GM23338 (cell line): ENCODE data around the gene PLA2G6. TPM values are rescaled to one million over a fixed set of nuclear protein-coding genes. Genes with fewer than 3 reads are reported as not detected.
"Not testable (repeated sequence)": the region's sequence is repeated elsewhere in the genome, so short reads cannot be mapped to it uniquely, and the experiment has no call there.

Experiments used
- ATAC-seq: fragments of 200-7000 bp; cut with Tn5 transposase; 3 replicates; pipeline ENCODE4 v1.9.1; 2020
- DNase-seq: peaks from one replicate; pipeline ENCODE4 v3.0.0-alpha.2; 2015; ENCODE audit warnings: low spot score
- H2AFZ ChIP-seq: fragments of 200-600 bp; sonication (generic); 2 replicates; pipeline ENCODE4 v1.8.0; 2016; ENCODE audit warnings: antibody characterized with exemption, mild to moderate bottlenecking, moderate library complexity
- H3F3A ChIP-seq: fragments of 200-600 bp; sonication (generic); replicated peaks from 2 replicates; pipeline ENCODE4 v1.8.0; 2017; ENCODE audit warnings: antibody characterized with exemption, mixed run types, low read depth
- H3K27ac ChIP-seq: fragments of 200-600 bp; sonication (generic); 2 replicates; pipeline ENCODE4 v1.6.1; 2016; ENCODE audit warnings: low read depth
- H3K27me3 ChIP-seq: fragments of 200-600 bp; sonication (generic); 2 replicates; pipeline ENCODE4 v1.8.0; 2016; ENCODE audit warnings: mild to moderate bottlenecking, mixed run types, moderate library complexity; ENCODE audit not compliant: insufficient read depth
- H3K36me3 ChIP-seq: fragments of 200-600 bp; sonication (generic); 2 replicates; pipeline ENCODE4 v1.8.0; 2016; ENCODE audit warnings: mild to moderate bottlenecking; ENCODE audit not compliant: insufficient read depth
- H3K4me1 ChIP-seq: fragments of 200-600 bp; sonication (generic); 2 replicates; pipeline ENCODE4 v1.8.0; 2016; ENCODE audit warnings: mild to moderate bottlenecking, moderate library complexity; ENCODE audit not compliant: insufficient read depth
- H3K4me2 ChIP-seq: fragments of 200-600 bp; sonication (generic); 2 replicates; pipeline ENCODE4 v1.7.1; 2017; ENCODE audit warnings: mixed run types
- H3K4me3 ChIP-seq: fragments of 200-600 bp; sonication (generic); 2 replicates; pipeline ENCODE4 v1.6.1; 2016; ENCODE audit warnings: mixed run types
- H3K79me2 ChIP-seq: fragments of 200-600 bp; sonication (generic); replicated peaks from 2 replicates; pipeline ENCODE4 v1.8.0; 2017; ENCODE audit warnings: mild to moderate bottlenecking; ENCODE audit not compliant: insufficient read depth
- H3K9me2 ChIP-seq: fragments of 200-600 bp; sonication (generic); 2 replicates; pipeline ENCODE4 v1.8.0; 2017; ENCODE audit not compliant: insufficient read depth
- H4K20me1 ChIP-seq: fragments of 200-600 bp; sonication (generic); replicated peaks from 2 replicates; pipeline ENCODE4 v1.8.0; 2017; ENCODE audit warnings: mild to moderate bottlenecking; ENCODE audit not compliant: insufficient read depth
- H3K27ac Mint-ChIP-seq: 2 replicates; pipeline ENCODE4 v1.8.0; 2020; ENCODE audit warnings: inconsistent platforms, mild to moderate bottlenecking, moderate library complexity, mixed read lengths
- H3K27me3 Mint-ChIP-seq: 3 replicates; pipeline ENCODE4 v1.8.0; 2022; ENCODE audit warnings: low read depth, mild to moderate bottlenecking, moderate library complexity, mixed read lengths, inconsistent platforms; ENCODE audit not compliant: insufficient read depth, poor library complexity
- H3K36me3 Mint-ChIP-seq: 3 replicates; pipeline ENCODE4 v1.8.0; 2021; ENCODE audit warnings: low read depth, mild to moderate bottlenecking, inconsistent platforms, moderate library complexity, mixed read lengths
- H3K4me1 Mint-ChIP-seq: 3 replicates; pipeline ENCODE4 v1.8.0; 2020; ENCODE audit warnings: mild to moderate bottlenecking, inconsistent platforms, mixed read lengths
- H3K4me3 Mint-ChIP-seq: 3 replicates; pipeline ENCODE4 v1.8.0; 2021; ENCODE audit warnings: moderate library complexity, mild to moderate bottlenecking, inconsistent platforms, mixed read lengths
- H3K9me3 Mint-ChIP-seq: 3 replicates; pipeline ENCODE4 v1.8.0; 2020; ENCODE audit warnings: moderate library complexity, mild to moderate bottlenecking, inconsistent platforms, mixed read lengths
- EZH2 ChIP-seq: fragments of 200-600 bp; sonication (generic); IDR thresholded peaks from one replicate; pipeline ENCODE4 v1.8.0; 2017; ENCODE audit warnings: antibody characterized with exemption, mild to moderate bottlenecking, low read depth; ENCODE audit not compliant: unreplicated experiment
- EZH2phosphoT487 ChIP-seq: fragments of 200-600 bp; sonication (generic); IDR thresholded peaks from one replicate; pipeline ENCODE4 v1.8.1; 2018; ENCODE audit warnings: antibody characterized with exemption; ENCODE audit not compliant: unreplicated experiment
- NANOG ChIP-seq: IDR thresholded peaks from 2 replicates; pipeline ENCODE4 v1.6.1; 2016; ENCODE audit warnings: antibody characterized with exemption, borderline replicate concordance
- POLR2AphosphoS5 ChIP-seq: IDR thresholded peaks from 2 replicates; pipeline ENCODE4 v1.6.1; 2016; ENCODE audit warnings: antibody characterized with exemption, low read depth
- STAT1 ChIP-seq: IDR thresholded peaks from one replicate; pipeline ENCODE4 v1.6.1; 2016; ENCODE audit warnings: antibody characterized with exemption; ENCODE audit not compliant: unreplicated experiment
- ZNF114 ChIP-seq: fragments of 250-450 bp; sonication (Bioruptor Pico); IDR thresholded peaks from 2 replicates; pipeline ENCODE4 v1.5.0; 2020; ENCODE audit warnings: mild to moderate bottlenecking, moderate library complexity
- polyA plus RNA-seq: library from polyadenylated mRNA; unstranded; fragments of >200 nt; fragmentation: Nextera tagmentation; extraction: Ambion mirVana; gene quantifications from 2 replicates; pipeline ENCODE4 v1.2.1, GENCODE V29; 2016
- total RNA-seq: library from RNA; depleted of rRNA; stranded (reverse); fragments of >200 nt; shearing (Covaris generic); gene quantifications from 2 replicates; pipeline ENCODE4 v1.2.3, GENCODE V29; 2014
- TF ChIP-seq, protein P1 (sequence below): IDR thresholded peaks from one replicate; pipeline ENCODE4 v1.6.1; 2018; ENCODE audit warnings: antibody characterized with exemption; ENCODE audit not compliant: unreplicated experiment
- TF ChIP-seq, protein P2 (sequence below): IDR thresholded peaks from 2 replicates; pipeline ENCODE4 v1.6.1; 2016; ENCODE audit warnings: antibody characterized with exemption

The PLA2G6 gene
- total and polyA plus RNA-seq, 2 experiments from 2014 or later = 4.5 to 12.6 TPM

DNA sequence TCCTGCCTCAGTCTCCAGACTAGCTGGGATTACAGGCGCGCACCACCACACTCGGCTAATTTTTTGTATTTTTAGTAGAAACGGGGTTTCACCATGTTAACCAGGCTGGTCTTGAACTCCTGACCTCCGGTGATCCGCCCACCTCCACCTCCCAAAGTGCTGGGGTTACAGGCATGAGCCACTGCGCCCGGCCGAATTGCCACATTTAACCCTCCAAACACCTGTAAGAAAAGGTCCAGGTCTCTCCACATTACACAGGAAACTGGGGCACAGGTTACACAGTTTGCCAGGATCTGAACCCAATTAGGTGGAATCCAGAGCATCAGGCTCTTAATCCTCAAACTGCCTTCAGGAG is 4.1 kb downstream of the PLA2G6 start:
- not testable (repeated sequence) for DNase-seq, H3K36me3 Mint-ChIP-seq, H3K9me3 Mint-ChIP-seq, H3K36me3 ChIP-seq, H3K4me3 Mint-ChIP-seq, H3F3A ChIP-seq, H3K79me2 ChIP-seq, ATAC-seq, H4K20me1 ChIP-seq, H3K27me3 ChIP-seq, H3K4me3 ChIP-seq, H2AFZ ChIP-seq, H3K4me2 ChIP-seq, H3K9me2 ChIP-seq
- H3K4me1 ChIP-seq = peaks cover 15% of the 10 kb centered on the region
- peak overlapping the region; percentile 66; the same call in 1 of the 2 replicates for H3K27ac ChIP-seq
- Mint-ChIP-seq H3K27me3 (peaks cover 22% of the 10 kb centered on the region), H3K4me1 (peaks cover 36% of the 10 kb centered on the region), H3K27ac (peak overlapping the region; percentile 63)

DNA sequence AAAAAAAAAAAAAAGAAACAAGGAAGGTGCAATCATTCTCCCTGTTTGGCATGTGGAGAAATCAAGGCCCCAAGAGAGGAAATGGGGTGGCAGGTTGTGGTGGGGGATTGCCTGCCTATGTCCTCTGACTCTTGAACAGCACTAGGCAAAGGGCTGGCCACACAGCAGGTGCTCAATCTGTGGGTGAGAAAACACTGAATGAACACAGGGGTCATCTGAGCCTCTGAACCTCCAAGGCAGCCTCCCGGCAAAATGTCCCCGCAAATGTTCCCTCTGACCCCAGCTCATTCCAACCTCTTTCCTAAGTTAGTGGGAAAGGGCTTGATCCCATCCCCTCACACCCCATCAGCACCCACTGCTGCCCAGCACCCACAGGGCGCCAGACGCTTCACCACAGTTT is 4.6 kb downstream of the PLA2G6 start:
- Mint-ChIP-seq H3K9me3 (no peaks in the 10 kb centered on the region; the same call in 2 of the 3 replicates), H3K4me3 (no peak overlapping the region), H3K4me1 (peaks cover 38% of the 10 kb centered on the region), H3K36me3 (peaks cover 5% of the 10 kb centered on the region; the same call in 2 of the 3 replicates), H3K27me3 (peaks cover 24% of the 10 kb centered on the region), H3K27ac (peak overlapping the region; percentile 68; the same call in 1 of the 2 replicates)
- Histone ChIP-seq H4K20me1 (no peaks in the 10 kb centered on the region), H3K36me3 (no peaks in the 10 kb centered on the region), H3F3A (peaks cover 6% of the 10 kb centered on the region; the same call in 1 of the 2 replicates), H3K4me3 (no peak overlapping the region), H3K4me1 (peaks cover 15% of the 10 kb centered on the region), H3K27ac (no peak overlapping the region), H3K27me3 (no peaks in the 10 kb centered on the region), H2AFZ (no peak overlapping the region), H3K9me2 (no peaks in the 10 kb centered on the region), H3K4me2 (no peak overlapping the region), H3K79me2 (no peaks in the 10 kb centered on the region)
- DNase-seq (no peak), ATAC-seq (no peak)
- TF ChIP-seq, protein P1, sequence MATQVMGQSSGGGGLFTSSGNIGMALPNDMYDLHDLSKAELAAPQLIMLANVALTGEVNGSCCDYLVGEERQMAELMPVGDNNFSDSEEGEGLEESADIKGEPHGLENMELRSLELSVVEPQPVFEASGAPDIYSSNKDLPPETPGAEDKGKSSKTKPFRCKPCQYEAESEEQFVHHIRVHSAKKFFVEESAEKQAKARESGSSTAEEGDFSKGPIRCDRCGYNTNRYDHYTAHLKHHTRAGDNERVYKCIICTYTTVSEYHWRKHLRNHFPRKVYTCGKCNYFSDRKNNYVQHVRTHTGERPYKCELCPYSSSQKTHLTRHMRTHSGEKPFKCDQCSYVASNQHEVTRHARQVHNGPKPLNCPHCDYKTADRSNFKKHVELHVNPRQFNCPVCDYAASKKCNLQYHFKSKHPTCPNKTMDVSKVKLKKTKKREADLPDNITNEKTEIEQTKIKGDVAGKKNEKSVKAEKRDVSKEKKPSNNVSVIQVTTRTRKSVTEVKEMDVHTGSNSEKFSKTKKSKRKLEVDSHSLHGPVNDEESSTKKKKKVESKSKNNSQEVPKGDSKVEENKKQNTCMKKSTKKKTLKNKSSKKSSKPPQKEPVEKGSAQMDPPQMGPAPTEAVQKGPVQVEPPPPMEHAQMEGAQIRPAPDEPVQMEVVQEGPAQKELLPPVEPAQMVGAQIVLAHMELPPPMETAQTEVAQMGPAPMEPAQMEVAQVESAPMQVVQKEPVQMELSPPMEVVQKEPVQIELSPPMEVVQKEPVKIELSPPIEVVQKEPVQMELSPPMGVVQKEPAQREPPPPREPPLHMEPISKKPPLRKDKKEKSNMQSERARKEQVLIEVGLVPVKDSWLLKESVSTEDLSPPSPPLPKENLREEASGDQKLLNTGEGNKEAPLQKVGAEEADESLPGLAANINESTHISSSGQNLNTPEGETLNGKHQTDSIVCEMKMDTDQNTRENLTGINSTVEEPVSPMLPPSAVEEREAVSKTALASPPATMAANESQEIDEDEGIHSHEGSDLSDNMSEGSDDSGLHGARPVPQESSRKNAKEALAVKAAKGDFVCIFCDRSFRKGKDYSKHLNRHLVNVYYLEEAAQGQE = no peak
- TF ChIP-seq NANOG = no peak
- TF ChIP-seq STAT1 = no peak
- TF ChIP-seq EZH2 = no peak
- no peak for TF ChIP-seq EZH2phosphoT487
- TF ChIP-seq, protein P2, sequence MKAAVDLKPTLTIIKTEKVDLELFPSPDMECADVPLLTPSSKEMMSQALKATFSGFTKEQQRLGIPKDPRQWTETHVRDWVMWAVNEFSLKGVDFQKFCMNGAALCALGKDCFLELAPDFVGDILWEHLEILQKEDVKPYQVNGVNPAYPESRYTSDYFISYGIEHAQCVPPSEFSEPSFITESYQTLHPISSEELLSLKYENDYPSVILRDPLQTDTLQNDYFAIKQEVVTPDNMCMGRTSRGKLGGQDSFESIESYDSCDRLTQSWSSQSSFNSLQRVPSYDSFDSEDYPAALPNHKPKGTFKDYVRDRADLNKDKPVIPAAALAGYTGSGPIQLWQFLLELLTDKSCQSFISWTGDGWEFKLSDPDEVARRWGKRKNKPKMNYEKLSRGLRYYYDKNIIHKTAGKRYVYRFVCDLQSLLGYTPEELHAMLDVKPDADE = no peak
- TF ChIP-seq POLR2AphosphoS5 = no peak
- TF ChIP-seq ZNF114 (CRISPR knock-in tag) = no peak
